ENCODE measurements around the gene GPR39.

GRCh38 chr2:132477962-132478361, 61.4 kb downstream of the GPR39 start:
- no peak for TF ChIP-seq ARNTL (CRISPR knock-in tag; IDR thresholded peaks at IDR 0.05; ENCODE audit: borderline replicate concordance, low read depth)
- no peak for TF ChIP-seq ZFP30 (CRISPR knock-in tag; IDR thresholded peaks at IDR 0.05)
- no peak for TF ChIP-seq SNAI2 (CRISPR knock-in tag; IDR thresholded peaks at IDR 0.05)
- TF ChIP-seq, protein P1, sequence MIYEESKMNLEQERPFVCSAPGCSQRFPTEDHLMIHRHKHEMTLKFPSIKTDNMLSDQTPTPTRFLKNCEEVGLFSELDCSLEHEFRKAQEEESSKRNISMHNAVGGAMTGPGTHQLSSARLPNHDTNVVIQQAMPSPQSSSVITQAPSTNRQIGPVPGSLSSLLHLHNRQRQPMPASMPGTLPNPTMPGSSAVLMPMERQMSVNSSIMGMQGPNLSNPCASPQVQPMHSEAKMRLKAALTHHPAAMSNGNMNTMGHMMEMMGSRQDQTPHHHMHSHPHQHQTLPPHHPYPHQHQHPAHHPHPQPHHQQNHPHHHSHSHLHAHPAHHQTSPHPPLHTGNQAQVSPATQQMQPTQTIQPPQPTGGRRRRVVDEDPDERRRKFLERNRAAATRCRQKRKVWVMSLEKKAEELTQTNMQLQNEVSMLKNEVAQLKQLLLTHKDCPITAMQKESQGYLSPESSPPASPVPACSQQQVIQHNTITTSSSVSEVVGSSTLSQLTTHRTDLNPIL (CRISPR knock-in tag; IDR thresholded peaks at IDR 0.05; ENCODE audit: low read depth): no peak
- no peak for TF ChIP-seq GLIS3 (CRISPR knock-in tag; IDR thresholded peaks at IDR 0.05)
- no peak for TF ChIP-seq TSHZ2 (CRISPR knock-in tag; IDR thresholded peaks at IDR 0.05)
- TF ChIP-seq ZC3H10 (CRISPR knock-in tag; IDR thresholded peaks at IDR 0.05): no peak
- TF ChIP-seq ISL1 (CRISPR knock-in tag; IDR thresholded peaks at IDR 0.05): no peak
- no peak for TF ChIP-seq ESRRG (CRISPR knock-in tag; IDR thresholded peaks at IDR 0.05)
- TF ChIP-seq, protein P2, sequence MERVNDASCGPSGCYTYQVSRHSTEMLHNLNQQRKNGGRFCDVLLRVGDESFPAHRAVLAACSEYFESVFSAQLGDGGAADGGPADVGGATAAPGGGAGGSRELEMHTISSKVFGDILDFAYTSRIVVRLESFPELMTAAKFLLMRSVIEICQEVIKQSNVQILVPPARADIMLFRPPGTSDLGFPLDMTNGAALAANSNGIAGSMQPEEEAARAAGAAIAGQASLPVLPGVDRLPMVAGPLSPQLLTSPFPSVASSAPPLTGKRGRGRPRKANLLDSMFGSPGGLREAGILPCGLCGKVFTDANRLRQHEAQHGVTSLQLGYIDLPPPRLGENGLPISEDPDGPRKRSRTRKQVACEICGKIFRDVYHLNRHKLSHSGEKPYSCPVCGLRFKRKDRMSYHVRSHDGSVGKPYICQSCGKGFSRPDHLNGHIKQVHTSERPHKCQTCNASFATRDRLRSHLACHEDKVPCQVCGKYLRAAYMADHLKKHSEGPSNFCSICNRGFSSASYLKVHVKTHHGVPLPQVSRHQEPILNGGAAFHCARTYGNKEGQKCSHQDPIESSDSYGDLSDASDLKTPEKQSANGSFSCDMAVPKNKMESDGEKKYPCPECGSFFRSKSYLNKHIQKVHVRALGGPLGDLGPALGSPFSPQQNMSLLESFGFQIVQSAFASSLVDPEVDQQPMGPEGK (CRISPR knock-in tag; IDR thresholded peaks at IDR 0.05; ENCODE audit: borderline replicate concordance): no peak
- TF ChIP-seq ZNF70 (CRISPR knock-in tag; IDR thresholded peaks at IDR 0.05): no peak
